Neuronal stem cell (in vitro differentiated cells): ENCODE measurements around the gene FAM228B.

Experiments used
- DNase-seq: peaks from one replicate; pipeline ENCODE4 v3.0.0-alpha.2; 2013; ENCODE audit warnings: low spot score
- H2AFZ ChIP-seq: one replicate; pipeline ENCODE4 v1.6.1; 2013; ENCODE audit warnings: mild to moderate bottlenecking, low read length, inconsistent platforms
- H2AK5ac ChIP-seq: 2 replicates; pipeline ENCODE4 v1.6.1; 2013; ENCODE audit warnings: low read depth, mild to moderate bottlenecking, inconsistent platforms, low read length, moderate library complexity, mixed read lengths
- H2BK120ac ChIP-seq: 2 replicates; pipeline ENCODE4 v1.6.1; 2013; ENCODE audit warnings: low read depth, mild to moderate bottlenecking, inconsistent platforms, low read length, moderate library complexity, mixed read lengths
- H2BK12ac ChIP-seq: one replicate; pipeline ENCODE4 v1.6.1; 2013; ENCODE audit warnings: low read length, inconsistent platforms
- H2BK15ac ChIP-seq: 2 replicates; pipeline ENCODE4 v1.6.1; 2013; ENCODE audit warnings: mild to moderate bottlenecking, low read length, inconsistent platforms, mixed read lengths
- H2BK5ac ChIP-seq: one replicate; pipeline ENCODE4 v1.6.1; 2013; ENCODE audit warnings: inconsistent platforms, mild to moderate bottlenecking, low read length, moderate library complexity
- H3K14ac ChIP-seq: one replicate; pipeline ENCODE4 v1.6.1; 2013; ENCODE audit warnings: low read length, inconsistent platforms
- H3K18ac ChIP-seq: 2 replicates; pipeline ENCODE4 v1.6.1; 2013; ENCODE audit warnings: low read length, inconsistent platforms
- H3K23ac ChIP-seq: 2 replicates; pipeline ENCODE4 v1.6.1; 2013; ENCODE audit warnings: low read depth, mild to moderate bottlenecking, mixed read lengths, low read length, inconsistent platforms; ENCODE audit not compliant: poor library complexity
- H3K27ac ChIP-seq: replicated peaks from 3 replicates; pipeline ENCODE4 v1.5.1; 2013; ENCODE audit warnings: low read length, inconsistent platforms
- H3K27me3 ChIP-seq, 3 experiments: 2 replicates each; pipeline ENCODE4 v1.6.1; 2013; ENCODE audit warnings: low read length in 3 of 3, mild to moderate bottlenecking in 2 of 3, inconsistent platforms in 1 of 3, low read depth in 1 of 3, mixed read lengths in 1 of 3, moderate library complexity in 1 of 3; ENCODE audit not compliant: control insufficient read depth in 3 of 3, insufficient read depth in 3 of 3
- H3K36me3 ChIP-seq, 2 donors: replicated peaks in 1 of 2; 2 replicates each; pipeline ENCODE4 v1.6.1; 2013; ENCODE audit warnings: low read length in 2 of 2; ENCODE audit not compliant: control insufficient read depth in 2 of 2, insufficient read depth in 2 of 2
- H3K4ac ChIP-seq: 2 replicates; pipeline ENCODE4 v1.6.1; 2013; ENCODE audit warnings: inconsistent platforms, mild to moderate bottlenecking, low read length, moderate library complexity
- H3K4me1 ChIP-seq, 2 donors: 1 replicate in 1 of 2; 2 replicates in 1 of 2; pipeline ENCODE4 v1.6.1; 2013; ENCODE audit warnings: low read length in 2 of 2, low read depth in 1 of 2; ENCODE audit not compliant: control insufficient read depth in 2 of 2, insufficient read depth in 1 of 2
- H3K4me2 ChIP-seq: one replicate; pipeline ENCODE4 v1.6.1; 2013; ENCODE audit warnings: mild to moderate bottlenecking, low read length, inconsistent platforms; ENCODE audit not compliant: insufficient read depth, poor library complexity, severe bottlenecking
- H3K4me3 ChIP-seq, 2 donors: 2 replicates each; pipeline ENCODE4 v1.5.1; 2013; ENCODE audit warnings: low read length in 2 of 2, mild to moderate bottlenecking in 2 of 2, inconsistent platforms in 1 of 2, moderate library complexity in 1 of 2
- H3K79me1 ChIP-seq: one replicate; pipeline ENCODE4 v1.6.1; 2013; ENCODE audit warnings: low read depth, mild to moderate bottlenecking, inconsistent platforms, low read length, moderate library complexity
- H3K9ac ChIP-seq: one replicate; pipeline ENCODE4 v1.6.1; 2013; ENCODE audit warnings: mild to moderate bottlenecking, low read depth, low read length, inconsistent platforms; ENCODE audit not compliant: poor library complexity
- H3K9me3 ChIP-seq, 2 donors: replicated peaks in 1 of 2; 2 replicates each; pipeline versions ENCODE3 to v1.6.1; 2013; ENCODE audit warnings: low read length in 2 of 2, mild to moderate bottlenecking in 2 of 2, inconsistent platforms in 1 of 2, low read depth in 1 of 2, mixed read lengths in 1 of 2, moderate library complexity in 1 of 2; ENCODE audit not compliant: control insufficient read depth in 2 of 2, insufficient read depth in 1 of 2
- H4K8ac ChIP-seq: one replicate; pipeline ENCODE4 v1.6.1; 2013; ENCODE audit warnings: low read depth, mild to moderate bottlenecking, inconsistent platforms, low read length, moderate library complexity
- H4K91ac ChIP-seq: one replicate; pipeline ENCODE4 v1.6.1; 2013; ENCODE audit warnings: low read length, low read depth, mild to moderate bottlenecking, inconsistent platforms; ENCODE audit not compliant: poor library complexity
- WGBS, 2 donors: extraction: QIAGEN DNeasy Blood & Tissue Kit; methylation state at CpG; one replicate each; pipeline ENCODE4 v1.1.7; 2013; ENCODE audit warnings: missing lambda C conversion rate in 2 of 2, mixed read lengths in 1 of 2; ENCODE audit not compliant: insufficient read length in 2 of 2, insufficient replicate concordance in 1 of 2; ENCODE audit errors: extremely low coverage in 2 of 2; 5-methylcytosine and 5-hydroxymethylcytosine counted together

Gene FAM228B

DNA sequence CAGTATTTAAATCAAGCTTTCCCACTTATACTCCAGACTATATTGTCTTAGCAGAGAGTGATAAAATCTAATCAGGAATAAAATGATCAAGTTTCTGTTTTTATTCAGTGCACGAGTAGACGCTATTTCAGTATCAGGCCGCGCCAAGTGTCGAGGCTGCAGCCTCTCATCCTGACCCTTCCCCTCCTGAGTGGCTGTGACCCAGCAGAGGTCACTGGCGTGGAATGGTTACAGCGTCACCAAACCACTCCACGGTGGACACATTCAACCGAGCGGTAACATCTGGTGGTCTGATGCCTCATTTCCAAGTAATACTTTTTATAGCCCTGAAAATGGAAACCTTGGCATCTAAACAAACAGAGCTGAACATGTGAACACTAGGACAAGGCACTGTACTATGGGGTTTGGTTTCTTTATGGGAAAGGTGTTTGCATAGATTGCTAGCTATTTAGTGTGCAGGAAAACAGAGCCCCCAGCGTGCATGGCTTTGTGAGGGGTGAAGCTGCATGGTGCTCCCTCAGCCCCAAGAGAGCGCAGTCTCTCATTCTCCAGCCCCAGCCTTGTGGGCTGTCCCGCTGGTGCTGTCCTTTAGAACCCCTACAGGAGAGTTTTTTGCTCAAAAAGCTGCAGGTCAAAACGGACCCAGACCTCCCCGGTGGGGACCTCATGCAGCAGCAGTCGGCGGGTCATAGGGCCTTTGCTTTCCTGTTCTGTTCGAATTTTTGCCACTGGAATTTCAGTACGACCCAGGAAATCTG, 79.9 kb downstream of the FAM228B start:
- H3K4ac ChIP-seq: no peak overlapping the region
- H3K18ac ChIP-seq: no peak overlapping the region
- H3K4me3 ChIP-seq: no peak overlapping the region
- no peak overlapping the region for H3K27ac ChIP-seq
- H3K79me1 ChIP-seq: no peaks in the 10 kb centered on the region
- no peak overlapping the region for H2BK12ac ChIP-seq
- no CpG with 5 or more reads among the region's 19 CpGs for WGBS, 2 donors
- no peak overlapping the region for H3K14ac ChIP-seq
- H3K4me2 ChIP-seq: no peak overlapping the region
- H4K8ac ChIP-seq: no peak overlapping the region
- no peak overlapping the region for H3K23ac ChIP-seq
- H2BK5ac ChIP-seq: no peak overlapping the region
- H2AFZ ChIP-seq: no peak overlapping the region
- H3K9ac ChIP-seq: no peak overlapping the region
- no peak overlapping the region for H4K91ac ChIP-seq
- peaks cover 0 to 2% of the 10 kb centered on the region in 2 donors for H3K4me1 ChIP-seq
- no peak overlapping the region for H2AK5ac ChIP-seq
- DNase-seq: no peak
- H2BK15ac ChIP-seq: no peak overlapping the region
- no peaks in the 10 kb centered on the region for H3K36me3 ChIP-seq
- H3K27me3 ChIP-seq: no peaks in the 10 kb centered on the region
- H3K9me3 ChIP-seq: no peaks in the 10 kb centered on the region
- no peak overlapping the region for H2BK120ac ChIP-seq

DNA sequence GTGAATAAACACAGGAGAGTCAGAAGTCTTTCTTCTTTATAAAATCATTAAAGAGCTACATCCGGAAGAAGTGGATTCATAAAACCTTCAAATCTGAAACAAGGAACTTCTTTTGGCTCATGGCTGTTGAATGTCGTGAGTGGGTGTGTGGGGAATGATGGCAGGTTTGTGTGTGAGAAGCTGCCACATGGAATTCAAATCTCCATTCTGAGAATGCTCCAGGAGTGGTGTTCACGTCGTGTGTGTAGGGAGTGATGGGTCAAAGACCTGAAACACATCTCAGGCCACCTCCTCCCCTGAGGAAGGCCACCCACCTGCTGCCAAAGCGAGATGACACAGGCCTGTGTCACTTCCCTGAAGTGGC, 80.5 kb downstream of the FAM228B start:
- no peak overlapping the region for H3K4me2 ChIP-seq
- H2BK12ac ChIP-seq: no peak overlapping the region
- no CpG with 5 or more reads among the region's 5 CpGs for WGBS, 2 donors
- no peak overlapping the region for H2AFZ ChIP-seq
- no peak overlapping the region for H3K4ac ChIP-seq
- no peaks in the 10 kb centered on the region for H3K9me3 ChIP-seq
- H4K8ac ChIP-seq: no peak overlapping the region
- no peak overlapping the region for H3K18ac ChIP-seq
- no peak overlapping the region for H3K27ac ChIP-seq
- H4K91ac ChIP-seq: no peak overlapping the region
- H3K9ac ChIP-seq: no peak overlapping the region
- H3K79me1 ChIP-seq: no peaks in the 10 kb centered on the region
- H2BK15ac ChIP-seq: no peak overlapping the region
- H2AK5ac ChIP-seq: no peak overlapping the region
- no peaks in the 10 kb centered on the region for H3K27me3 ChIP-seq
- no peak overlapping the region for H2BK120ac ChIP-seq
- peaks cover 0 to 2% of the 10 kb centered on the region in 2 donors for H3K4me1 ChIP-seq
- DNase-seq: no peak
- no peaks in the 10 kb centered on the region for H3K36me3 ChIP-seq
- no peak overlapping the region for H2BK5ac ChIP-seq
- H3K23ac ChIP-seq: no peak overlapping the region
- H3K4me3 ChIP-seq: no peak overlapping the region
- no peak overlapping the region for H3K14ac ChIP-seq

GRCh38 chr2:24204505-24204904, 81.2 kb downstream of the FAM228B start:
- Histone ChIP-seq H3K9me3 (no peaks in the 10 kb centered on the region), H3K4me2 (no peak overlapping the region), H4K8ac (no peak overlapping the region), H4K91ac (no peak overlapping the region), H3K14ac (no peak overlapping the region), H3K4me1 (peaks cover 0 to 2% of the 10 kb centered on the region in 2 donors), H3K18ac (peak overlapping the region; percentile 7), H2BK120ac (no peak overlapping the region), H3K9ac (no peak overlapping the region), H3K4me3 (no peak overlapping the region), H2AK5ac (no peak overlapping the region), H2BK15ac (peak overlapping the region; percentile 69), H3K4ac (no peak overlapping the region), H3K36me3 (peaks cover 0 to 4% of the 10 kb centered on the region in 2 donors), H3K27me3 (no peaks in the 10 kb centered on the region), H3K23ac (no peak overlapping the region), H2BK5ac (no peak overlapping the region), H2BK12ac (no peak overlapping the region), H2AFZ (no peak overlapping the region), H3K79me1 (no peaks in the 10 kb centered on the region), H3K27ac (no peak overlapping the region)
- no peak for DNase-seq
- WGBS, 2 donors: no CpG with 5 or more reads among the region's 12 CpGs

DNA sequence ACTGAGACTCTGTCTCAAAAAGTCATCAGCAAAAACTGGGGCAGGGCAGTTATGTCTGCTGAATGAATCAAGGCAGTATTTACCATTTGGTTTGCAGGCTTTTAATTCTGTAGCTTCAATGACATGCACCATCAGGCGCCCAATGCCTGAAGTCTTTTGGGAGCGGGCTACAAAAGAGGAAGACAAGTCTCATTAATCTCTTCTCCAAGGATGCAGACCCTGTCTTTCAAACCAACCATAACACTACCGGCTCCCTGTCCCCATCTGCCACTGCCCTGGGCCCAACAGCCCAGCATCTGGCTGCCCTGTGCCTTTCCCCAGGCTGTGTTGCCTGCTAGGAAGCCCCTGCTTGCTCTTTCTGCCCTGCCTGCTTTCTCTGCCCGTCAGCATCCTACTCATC, 81.9 kb downstream of the FAM228B start:
- no peak overlapping the region for H2BK12ac ChIP-seq
- H3K4ac ChIP-seq: no peak overlapping the region
- H2AFZ ChIP-seq: no peak overlapping the region
- peak overlapping the region; percentile 73 for H2BK120ac ChIP-seq
- no peak overlapping the region for H3K27ac ChIP-seq
- no peaks in the 10 kb centered on the region for H3K9me3 ChIP-seq
- H3K23ac ChIP-seq: peak overlapping the region; percentile 29
- DNase-seq: no peak
- no peak overlapping the region for H2BK15ac ChIP-seq
- H4K91ac ChIP-seq: no peak overlapping the region
- peaks cover 0 to 4% of the 10 kb centered on the region in 2 donors for H3K36me3 ChIP-seq
- H3K4me2 ChIP-seq: no peak overlapping the region
- H3K4me3 ChIP-seq: no peak overlapping the region
- no peak overlapping the region for H2AK5ac ChIP-seq
- H2BK5ac ChIP-seq: no peak overlapping the region
- H3K4me1 ChIP-seq: peaks cover 0 to 2% of the 10 kb centered on the region in 2 donors
- no peak overlapping the region for H3K9ac ChIP-seq
- WGBS, 2 donors: no CpG with 5 or more reads among the region's 4 CpGs
- no peak overlapping the region for H3K14ac ChIP-seq
- no peak overlapping the region for H3K18ac ChIP-seq
- H4K8ac ChIP-seq: no peak overlapping the region
- H3K27me3 ChIP-seq: no peaks in the 10 kb centered on the region
- H3K79me1 ChIP-seq: no peaks in the 10 kb centered on the region
